B cell (primary cell): ENCODE results near the gene EEF1AKMT4. TPM values are rescaled to one million over a fixed set of nuclear protein-coding genes. Genes with fewer than 3 reads are reported as not detected.

ENCODE experiments used
- ATAC-seq: fragments of 200-7000 bp; cut with Tn5 transposase; one replicate; pipeline ENCODE4 v1.10.0; 2021; ENCODE audit warnings: low read depth, mild to moderate bottlenecking, moderate number of reproducible peaks, moderate library complexity
- CTCF ChIA-PET: fragments of 350-600 bp; sonication (Branson Sonifier 250); formaldehyde crosslinking; loops from one replicate; lab custom pipeline; 2021; ENCODE audit warnings: antibody characterized with exemption, inconsistent platforms; lab: Charles Lee
- POLR2A ChIA-PET: fragments of 350-600 bp; sonication (Branson Sonifier 250); formaldehyde crosslinking; loops from one replicate; lab custom pipeline; 2021; ENCODE audit warnings: antibody characterized with exemption; lab: Charles Lee
- DNase-seq: peaks from one replicate; pipeline ENCODE4 v3.0.0; 2013
- H2AFZ ChIP-seq: 2 replicates; pipeline ENCODE4 v1.6.1; 2012; ENCODE audit warnings: mild to moderate bottlenecking, low read depth, low read length; ENCODE audit not compliant: insufficient read depth, poor library complexity, severe bottlenecking
- H3K27ac ChIP-seq, 2 donors: 1 replicate in 1 of 2; 2 replicates in 1 of 2; pipeline ENCODE4 v1.5.1; 2012 to 2013; ENCODE audit warnings: low read length in 2 of 2, mild to moderate bottlenecking in 2 of 2, moderate library complexity in 1 of 2
- H3K27me3 ChIP-seq, 4 experiments: fragments of 200-600 bp in 1 of 4; sonication (generic) in 1 of 4; replicated peaks in 1 of 4; 1 replicate in 2 of 4; 2 replicates in 2 of 4; pipeline versions ENCODE4 v1.6.1 to v1.7.0; 2013 to 2016; ENCODE audit warnings: low read length in 3 of 4, mild to moderate bottlenecking in 2 of 4, mixed read lengths in 1 of 4, moderate library complexity in 1 of 4; ENCODE audit not compliant: insufficient read depth in 4 of 4, control insufficient read depth in 3 of 4; ENCODE audit errors: control extremely low read depth in 1 of 4
- H3K36me3 ChIP-seq, 2 experiments: replicated peaks in 1 of 2; 1 replicate in 1 of 2; 2 replicates in 1 of 2; pipeline versions ENCODE4 v1.6.1 to v1.7.1; 2013; ENCODE audit warnings: low read length in 1 of 2; ENCODE audit not compliant: insufficient read depth in 2 of 2, control insufficient read depth in 1 of 2; ENCODE audit errors: control extremely low read depth in 1 of 2, extremely low read depth in 1 of 2
- H3K4me1 ChIP-seq, 2 donors: fragments of 200-600 bp in 1 of 2; sonication (generic) in 1 of 2; 1 replicate in 1 of 2; 2 replicates in 1 of 2; pipeline versions ENCODE4 v1.5.1 to v1.6.1; 2013 to 2017; ENCODE audit warnings: low read length in 2 of 2; ENCODE audit not compliant: control insufficient read depth in 2 of 2, insufficient read depth in 2 of 2
- H3K4me2 ChIP-seq: replicated peaks from 2 replicates; pipeline ENCODE3; 2012; ENCODE audit warnings: mild to moderate bottlenecking, low read depth, low read length; ENCODE audit not compliant: poor library complexity, severe bottlenecking
- H3K4me3 ChIP-seq, 5 experiments: fragments of 200-600 bp in 1 of 5; sonication (generic) in 1 of 5; 1 replicate in 3 of 5; 2 replicates in 2 of 5; pipeline versions ENCODE4 v1.5.1 to v1.7.0; 2011 to 2016; ENCODE audit warnings: low read length in 4 of 5, mild to moderate bottlenecking in 4 of 5, low read depth in 2 of 5, control low read depth in 1 of 5, moderate library complexity in 1 of 5; ENCODE audit not compliant: insufficient read depth in 1 of 5; ENCODE audit errors: control extremely low read depth in 1 of 5, extremely low read depth in 1 of 5
- H3K79me2 ChIP-seq: fragments of 200-600 bp; sonication (generic); one replicate; pipeline ENCODE4 v1.6.0; 2016; ENCODE audit warnings: low read length; ENCODE audit not compliant: control insufficient read depth, insufficient read depth
- H3K9ac ChIP-seq: fragments of 200-600 bp; sonication (generic); 2 replicates; pipeline ENCODE4 v1.6.1; 2017; ENCODE audit warnings: mild to moderate bottlenecking, low read length, moderate library complexity
- H3K9me3 ChIP-seq, 3 donors: one replicate each; pipeline versions ENCODE4 v1.6.1 to v1.7.1; 2013; ENCODE audit warnings: low read length in 2 of 3; ENCODE audit not compliant: control insufficient read depth in 2 of 3, insufficient read depth in 1 of 3; ENCODE audit errors: control extremely low read depth in 1 of 3
- H4K20me1 ChIP-seq: 2 replicates; pipeline ENCODE4 v1.6.0; 2012; ENCODE audit warnings: mild to moderate bottlenecking, low read length; ENCODE audit not compliant: insufficient read depth, control insufficient read depth, poor library complexity, severe bottlenecking
- H3K27ac Mint-ChIP-seq: one replicate; pipeline ENCODE4 v1.8.0; 2021; ENCODE audit warnings: mixed read lengths
- H3K27me3 Mint-ChIP-seq: one replicate; pipeline ENCODE4 v1.8.0; 2021; ENCODE audit warnings: mixed read lengths
- H3K4me1 Mint-ChIP-seq: one replicate; pipeline ENCODE4 v1.8.0; 2021; ENCODE audit warnings: mixed read lengths
- H3K4me3 Mint-ChIP-seq: one replicate; pipeline ENCODE4 v1.8.0; 2021; ENCODE audit warnings: mixed read lengths
- H3K9me3 Mint-ChIP-seq: one replicate; pipeline ENCODE4 v1.8.0; 2022; ENCODE audit warnings: mixed read lengths; ENCODE audit not compliant: insufficient read depth
- CTCF ChIP-seq: fragments of 200-600 bp; IDR thresholded peaks from one replicate; pipeline ENCODE4 v1.8.0; 2022; ENCODE audit warnings: antibody characterized with exemption, mild to moderate bottlenecking
- EZH2 ChIP-seq: IDR thresholded peaks from 2 replicates; pipeline ENCODE4 v1.6.1; 2012; ENCODE audit warnings: borderline replicate concordance, low read depth, mild to moderate bottlenecking, moderate library complexity, low read length; ENCODE audit not compliant: insufficient read depth, poor library complexity, severe bottlenecking
- WGBS: methylation state at CpG from one replicate; pipeline ENCODE4 v1.1.5; 2013; ENCODE audit warnings: missing lambda C conversion rate; ENCODE audit not compliant: insufficient coverage; 5-methylcytosine and 5-hydroxymethylcytosine counted together
- intact Hi-C: fragments of 100-400 bp; cut with micrococcal nuclease; formaldehyde crosslinking; loops from one replicate; pipeline ENCODE4 v1.10.0; 2022
- polyA plus RNA-seq: library from polyadenylated mRNA; depleted of rRNA; stranded (reverse); fragments of >200 nt; gene quantifications from 2 replicates; pipeline ENCODE4 v1.2.3, GENCODE V29; 2012
- total RNA-seq, 2 donors: library from RNA; stranded (reverse); fragments of 120-200 nt in 1 of 2; gene quantifications; 1 replicate in 1 of 2; 2 replicates in 1 of 2; pipeline versions ENCODE4 v1.2.3 to v1.2.4, GENCODE V29; 2013 to 2022

Gene EEF1AKMT4
- total and polyA plus RNA-seq, 2 donors (not counting 1 experiment from before 2014, with no cell fraction given), result 1.5 to 2.5 TPM

DNA sequence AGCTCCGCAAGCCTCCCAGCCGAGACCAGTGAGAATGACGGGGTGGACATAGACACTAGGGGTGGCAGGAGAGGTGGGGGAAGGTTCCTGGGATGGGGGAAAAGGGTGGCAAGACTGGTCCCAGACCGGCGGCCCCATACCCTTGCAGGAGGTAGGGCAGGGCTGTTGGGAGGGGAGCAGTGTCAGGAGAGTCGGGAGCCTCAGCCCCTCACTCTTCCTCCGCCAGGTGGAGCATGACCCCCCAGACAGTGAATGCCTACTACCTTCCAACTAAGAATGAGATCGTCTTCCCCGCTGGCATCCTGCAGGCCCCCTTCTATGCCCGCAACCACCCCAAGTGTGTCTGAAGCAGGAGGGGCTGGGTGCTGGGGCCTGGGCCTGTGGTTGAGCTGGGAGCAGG lies 40.9 kb downstream of the EEF1AKMT4 start:
- no peak overlapping the region for H3K4me3 Mint-ChIP-seq
- H3K27ac ChIP-seq, result no peak overlapping the region
- H3K79me2 ChIP-seq, result no peaks in the 10 kb centered on the region
- no peak overlapping the region for H2AFZ ChIP-seq
- no peaks in the 10 kb centered on the region for H3K36me3 ChIP-seq
- ChIA-PET POLR2A (no interaction called here), CTCF (interaction anchor here (0.9 to 1.0 kb wide), 2 partner anchors 276 to 395 kb away, joined by 3 read pairs; no protein-coding TSS in a partner anchor)
- H3K9ac ChIP-seq, result no peak overlapping the region
- no peak overlapping the region for H3K4me3 ChIP-seq
- peaks cover 25% of the 10 kb centered on the region for H3K27me3 Mint-ChIP-seq
- peaks cover 0 to 15% (median 5%) of the 10 kb centered on the region in 4 experiments for H3K27me3 ChIP-seq
- 100% methylated on average over 3 of the region's 10 CpGs for WGBS
- ATAC-seq, result no peak
- no peak overlapping the region for H3K4me2 ChIP-seq
- no peaks in the 10 kb centered on the region for H3K4me1 Mint-ChIP-seq
- H3K9me3 Mint-ChIP-seq, result no peaks in the 10 kb centered on the region
- no peak overlapping the region for H3K27ac Mint-ChIP-seq
- DNase-seq, result no peak
- intact Hi-C loops, result no loop called here
- TF ChIP-seq CTCF (no peak), EZH2 (no peak)
- no peaks in the 10 kb centered on the region for H3K9me3 ChIP-seq
- H4K20me1 ChIP-seq, result no peaks in the 10 kb centered on the region
- no peaks in the 10 kb centered on the region for H3K4me1 ChIP-seq

DNA sequence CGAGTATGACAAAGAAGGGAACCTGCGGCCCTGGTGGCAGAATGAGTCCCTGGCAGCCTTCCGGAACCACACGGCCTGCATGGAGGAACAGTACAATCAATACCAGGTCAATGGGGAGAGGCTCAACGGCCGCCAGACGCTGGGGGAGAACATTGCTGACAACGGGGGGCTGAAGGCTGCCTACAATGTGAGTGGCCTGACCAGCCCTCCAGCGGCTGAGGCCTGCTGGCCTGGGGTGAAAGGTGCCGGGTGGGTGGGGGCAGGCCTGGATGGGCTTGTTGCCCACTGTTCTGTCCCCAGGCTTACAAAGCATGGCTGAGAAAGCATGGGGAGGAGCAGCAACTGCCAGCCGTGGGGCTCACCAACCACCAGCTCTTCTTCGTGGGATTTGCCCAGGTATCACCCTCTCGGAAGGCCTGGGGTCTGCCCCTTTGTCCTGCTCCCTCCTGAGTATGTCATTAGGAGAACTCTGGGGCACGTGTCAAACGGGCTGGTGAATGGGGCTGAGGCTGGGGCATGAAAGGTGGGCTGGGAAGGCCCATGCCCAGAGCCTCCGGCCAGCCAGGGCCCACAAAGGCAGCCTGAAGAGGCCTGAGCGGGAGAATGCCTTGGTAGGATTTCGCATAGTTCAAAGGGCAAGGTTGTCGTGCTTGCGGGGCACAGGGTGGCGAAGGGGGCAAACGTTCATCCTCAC lies 41.7 kb downstream of the EEF1AKMT4 start:
- H3K9me3 Mint-ChIP-seq, result no peaks in the 10 kb centered on the region
- peaks cover 0 to 10% (median 5%) of the 10 kb centered on the region in 4 experiments for H3K27me3 ChIP-seq
- 91% methylated on average over 22 of the region's 22 CpGs for whole genome bisulfite sequencing
- ChIA-PET CTCF (interaction anchor here (0.9 kb wide), 1 partner anchor 396 kb away, joined by 3 read pairs; no protein-coding TSS in a partner anchor), POLR2A (no interaction called here)
- ATAC-seq (no peak), DNase-seq (no peak)
- no peak overlapping the region for H3K4me3 Mint-ChIP-seq
- no peaks in the 10 kb centered on the region for H4K20me1 ChIP-seq
- H3K27me3 Mint-ChIP-seq, result peaks cover 17% of the 10 kb centered on the region
- no peaks in the 10 kb centered on the region for H3K79me2 ChIP-seq
- TF ChIP-seq EZH2 (no peak), CTCF (no peak)
- H3K4me1 ChIP-seq, result no peaks in the 10 kb centered on the region
- intact Hi-C loops, result no loop called here
- H3K9ac ChIP-seq, result no peak overlapping the region
- H3K27ac ChIP-seq, result no peak overlapping the region
- no peak overlapping the region for H3K4me2 ChIP-seq
- H2AFZ ChIP-seq, result no peak overlapping the region
- H3K9me3 ChIP-seq, result no peaks in the 10 kb centered on the region
- no peaks in the 10 kb centered on the region for H3K36me3 ChIP-seq
- no peaks in the 10 kb centered on the region for H3K4me1 Mint-ChIP-seq
- no peak overlapping the region for H3K27ac Mint-ChIP-seq
- no peak overlapping the region for H3K4me3 ChIP-seq
